ENCODE results near the gene PCNA.

The PCNA gene

DNA sequence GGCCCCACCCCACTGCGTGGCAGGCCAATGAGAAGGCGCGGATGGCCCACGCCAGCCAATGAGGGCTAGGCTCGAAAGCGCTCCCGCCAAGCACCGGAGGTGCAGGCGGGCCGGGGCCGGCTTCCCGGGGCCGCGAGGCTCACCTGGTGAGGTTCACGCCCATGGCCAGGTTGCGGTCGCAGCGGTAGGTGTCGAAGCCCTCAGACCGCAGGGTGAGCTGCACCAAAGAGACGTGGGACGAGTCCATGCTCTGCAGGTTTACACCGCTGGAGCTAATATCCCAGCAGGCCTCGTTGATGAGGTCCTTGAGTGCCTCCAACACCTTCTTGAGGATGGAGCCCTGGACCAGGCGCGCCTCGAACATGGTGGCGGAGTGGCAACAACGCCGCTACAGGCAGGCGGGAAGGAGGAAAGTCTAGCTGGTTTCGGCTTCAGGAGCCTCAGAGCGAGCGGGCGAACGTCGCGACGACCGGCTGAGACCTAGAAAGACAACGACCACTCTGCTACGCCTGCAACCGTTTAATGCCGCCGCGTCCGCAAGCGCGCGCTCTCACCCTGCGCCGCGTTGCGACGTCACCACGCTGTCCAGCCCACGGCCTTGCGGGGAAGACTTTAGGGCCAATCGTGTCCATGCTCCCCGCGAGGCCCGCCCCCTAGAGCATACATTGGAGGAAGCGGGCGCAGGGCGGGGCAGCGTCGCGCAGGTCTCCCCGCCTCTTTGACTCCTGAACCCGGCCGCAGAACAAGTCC, at the start of gene PCNA:
Gene PCNA (minus strand): TSS at position 524 of the 750 bp plus-strand sequence. CDS start 160 bp downstream, at position 364.
- peak; percentile 84 to 99 (median 92) for DNase-seq (ENCODE audit: low read depth in 4 of 4, low spot score in 1 of 4)

- no peak for DNase-seq (ENCODE audit: low read depth in 4 of 4, low spot score in 1 of 4)
Observed at GRCh38 chr20:5168651-5169396, 49.1 kb upstream of the PCNA start.

DNA sequence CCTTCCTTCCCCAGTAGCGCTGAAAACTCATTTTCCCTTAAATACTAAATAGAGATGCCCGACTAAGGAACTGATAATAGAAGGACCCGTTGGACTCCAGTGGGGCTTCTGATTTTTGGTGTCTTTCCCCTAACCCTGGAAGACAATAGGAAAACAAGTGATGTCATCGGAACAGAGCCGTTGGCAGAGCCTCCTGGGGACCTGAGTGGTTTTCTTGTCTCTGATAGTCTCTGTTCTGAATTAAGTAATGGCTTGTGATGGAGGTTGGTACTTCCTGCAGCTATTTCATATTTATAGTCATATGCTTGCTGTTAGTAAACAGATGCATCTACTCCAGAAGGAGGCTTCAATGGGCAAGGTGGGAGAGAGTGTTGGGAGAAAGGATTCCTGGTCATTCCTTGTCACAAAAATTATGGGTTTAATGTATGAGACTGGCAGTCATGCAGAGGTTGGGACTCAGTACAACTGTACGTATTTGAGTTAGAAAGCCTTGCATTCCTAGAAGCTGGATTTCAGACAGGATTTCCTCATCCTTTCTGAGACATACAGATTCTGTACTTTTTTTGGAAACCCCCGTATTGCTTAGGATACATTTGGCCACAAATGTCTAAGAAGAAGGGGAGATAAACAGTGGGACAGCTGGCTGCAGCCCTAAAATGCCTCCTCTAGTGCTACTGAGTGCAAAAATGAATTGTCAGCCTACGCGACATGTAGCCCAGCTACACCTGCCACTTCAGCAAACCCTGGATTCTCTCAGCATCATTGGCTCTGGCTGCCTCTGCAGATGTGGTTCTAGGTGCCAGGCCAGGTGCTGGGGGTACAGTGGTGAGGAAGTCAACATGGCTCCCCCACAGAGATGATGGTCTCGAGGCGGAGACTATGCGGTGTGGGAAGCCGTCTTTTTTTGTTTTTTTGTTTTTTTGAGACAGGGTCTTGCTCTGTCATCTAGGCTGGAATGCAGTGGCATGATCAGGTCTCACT, 45.2 kb upstream of the PCNA start:
- DNase-seq (ENCODE audit: low read depth in 4 of 4, low spot score in 1 of 4), result no peak

GRCh38 chr20:5161536-5162164, 41.9 kb upstream of the PCNA start:
- no peak for DNase-seq (ENCODE audit: low read depth in 4 of 4, low spot score in 1 of 4)

GRCh38 chr20:5160882-5161281, 41.1 kb upstream of the PCNA start:
- no peak for DNase-seq (ENCODE audit: low read depth in 4 of 4, low spot score in 1 of 4)

DNA sequence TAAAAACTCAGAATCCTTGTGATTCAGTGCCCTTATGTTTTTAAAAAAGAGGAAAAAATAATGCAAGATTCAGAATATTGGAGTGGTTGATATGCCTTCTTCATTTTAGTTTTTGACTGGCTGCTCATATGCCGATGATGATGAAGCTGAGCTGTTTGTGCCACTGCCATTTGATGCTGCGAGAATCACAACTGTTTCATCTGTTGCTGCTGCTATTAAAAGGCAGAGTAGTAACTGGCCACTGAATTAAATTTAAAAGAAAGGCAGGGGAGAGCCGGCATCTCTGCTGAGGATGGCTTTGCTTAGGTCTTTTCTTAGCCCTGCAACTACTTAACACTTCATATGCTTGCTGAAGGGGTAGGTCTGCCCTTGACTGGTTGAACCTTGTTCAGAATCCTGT, 40.2 kb upstream of the PCNA start:
- DNase-seq (ENCODE audit: low read depth in 4 of 4, low spot score in 1 of 4), result no peak

- no peak for DNase-seq (ENCODE audit: low read depth in 4 of 4, low spot score in 1 of 4)
Observed at GRCh38 chr20:5156675-5157448, 37.1 kb upstream of the PCNA start.

- no peak for DNase-seq (ENCODE audit: low read depth in 4 of 4, low spot score in 1 of 4)
Observed at GRCh38 chr20:5155404-5155803, 35.6 kb upstream of the PCNA start.

GRCh38 chr20:5154543-5154925, 34.8 kb upstream of the PCNA start:
- DNase-seq (ENCODE audit: low read depth in 4 of 4, low spot score in 1 of 4), result no peak

DNA sequence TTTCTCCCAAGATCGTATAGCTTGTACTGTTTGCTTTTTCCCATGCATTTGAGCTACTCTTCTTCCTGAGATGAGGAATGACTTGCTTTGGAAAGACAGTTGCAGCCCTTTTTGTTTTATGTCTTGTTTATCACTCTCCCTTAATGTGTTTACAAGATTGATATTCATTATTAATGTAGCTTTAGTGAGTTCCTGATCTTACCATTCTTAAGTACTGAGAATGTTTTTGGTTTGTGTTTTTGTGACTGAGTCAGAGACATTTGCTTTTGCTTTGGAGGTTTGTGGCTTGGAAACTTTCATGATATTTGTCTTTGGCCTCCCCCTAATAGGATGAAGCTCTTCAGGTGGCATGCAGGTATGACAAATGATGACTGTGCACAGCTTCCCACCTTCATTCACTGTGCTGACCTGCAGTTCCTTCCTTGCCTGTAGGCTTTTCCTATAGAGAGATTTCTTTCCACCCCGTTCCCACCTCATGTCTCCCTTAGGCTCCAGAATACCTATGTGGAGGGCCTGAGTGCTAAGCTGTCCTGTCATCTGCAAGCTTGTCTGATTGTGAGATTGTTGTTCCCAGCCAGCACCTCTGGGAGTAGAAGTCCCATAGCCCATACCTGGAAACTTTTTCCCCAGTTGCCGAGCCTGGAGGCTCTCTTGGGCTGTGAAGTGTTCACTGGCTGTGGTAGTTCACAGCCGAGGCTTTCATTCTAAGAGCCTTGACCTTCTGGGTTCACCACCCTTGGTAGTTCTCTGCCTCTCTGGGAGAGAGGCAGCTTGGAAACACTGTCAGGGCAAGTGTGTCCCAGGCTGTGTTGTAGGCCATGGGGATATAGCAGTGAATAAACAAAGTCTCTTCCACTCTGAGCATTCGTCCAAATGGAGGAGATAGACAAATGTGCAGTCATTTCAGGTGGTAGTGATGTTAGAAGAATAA, 34.1 kb upstream of the PCNA start:
- DNase-seq (ENCODE audit: low read depth in 4 of 4, low spot score in 1 of 4), result no peak

DNA sequence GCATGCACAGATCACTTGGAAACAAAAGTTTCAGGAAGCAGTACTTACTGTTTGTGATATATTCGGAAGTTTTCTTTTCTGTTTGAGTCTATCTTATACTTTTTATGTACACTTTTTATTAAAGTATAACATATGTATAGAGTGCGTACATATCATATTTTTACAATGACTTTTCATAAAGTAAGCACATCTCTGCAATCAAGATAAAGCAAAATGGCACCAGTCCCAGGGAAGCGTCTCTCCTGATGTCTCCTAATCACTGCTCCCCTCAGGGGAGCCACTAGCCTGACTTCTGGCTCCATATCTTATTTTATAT, 33.4 kb upstream of the PCNA start:
- no peak for DNase-seq (ENCODE audit: low read depth in 4 of 4, low spot score in 1 of 4)

DNA sequence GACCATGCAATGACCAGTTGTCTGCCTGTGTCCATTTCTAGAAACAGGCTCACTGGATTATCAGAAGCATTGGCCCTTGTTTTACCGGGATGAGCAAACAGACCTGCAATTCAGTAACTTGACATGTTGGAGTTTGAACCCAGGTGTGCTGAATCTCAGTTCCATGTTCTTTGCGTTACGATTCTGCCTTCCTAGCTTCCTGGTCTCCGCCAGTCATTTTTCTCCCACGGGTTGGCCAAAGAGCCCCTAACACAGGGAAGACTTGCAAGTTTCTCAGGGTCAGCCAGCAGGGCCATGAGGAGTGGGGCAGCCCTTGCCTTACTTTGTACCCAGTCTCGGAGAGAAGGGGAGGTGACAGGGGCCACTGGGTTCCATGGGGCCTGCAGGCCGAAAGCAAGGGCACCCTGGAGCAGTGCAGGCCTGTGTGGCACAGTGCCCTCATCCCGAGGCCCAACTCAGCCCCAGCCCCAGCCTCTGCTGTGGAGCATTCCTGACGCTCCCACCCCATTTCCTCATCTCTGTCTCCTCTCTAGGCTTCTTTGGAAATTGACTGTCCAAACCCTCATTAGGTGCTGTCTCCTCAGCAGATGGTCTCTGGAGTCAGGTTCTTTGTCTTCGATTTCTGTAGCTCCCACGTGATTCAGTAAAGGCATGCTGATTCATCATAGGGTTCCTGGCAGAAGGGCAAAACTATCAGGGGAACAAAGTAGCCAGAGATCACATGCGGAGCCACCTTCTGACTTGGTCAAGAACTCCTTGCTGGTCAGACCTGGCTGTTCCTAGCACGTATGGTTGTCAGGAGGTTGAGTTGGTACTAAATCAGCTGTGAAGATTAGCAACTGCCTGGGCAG, 30.7 kb upstream of the PCNA start:
- DNase-seq (ENCODE audit: low read depth in 4 of 4, low spot score in 1 of 4), result no peak

GRCh38 chr20:5149892-5150225, 30.1 kb upstream of the PCNA start:
- DNase-seq (ENCODE audit: low read depth in 4 of 4, low spot score in 1 of 4), result no peak

GRCh38 chr20:5148581-5148980, 28.8 kb upstream of the PCNA start:
- DNase-seq (ENCODE audit: low read depth in 4 of 4, low spot score in 1 of 4), result no peak

- no peak for DNase-seq (ENCODE audit: low read depth in 4 of 4, low spot score in 1 of 4)
Observed at GRCh38 chr20:5146871-5147592, 27.3 kb upstream of the PCNA start.

- DNase-seq (ENCODE audit: low read depth in 4 of 4, low spot score in 1 of 4), result no peak
Observed at GRCh38 chr20:5146099-5146668, 26.4 kb upstream of the PCNA start.

DNA sequence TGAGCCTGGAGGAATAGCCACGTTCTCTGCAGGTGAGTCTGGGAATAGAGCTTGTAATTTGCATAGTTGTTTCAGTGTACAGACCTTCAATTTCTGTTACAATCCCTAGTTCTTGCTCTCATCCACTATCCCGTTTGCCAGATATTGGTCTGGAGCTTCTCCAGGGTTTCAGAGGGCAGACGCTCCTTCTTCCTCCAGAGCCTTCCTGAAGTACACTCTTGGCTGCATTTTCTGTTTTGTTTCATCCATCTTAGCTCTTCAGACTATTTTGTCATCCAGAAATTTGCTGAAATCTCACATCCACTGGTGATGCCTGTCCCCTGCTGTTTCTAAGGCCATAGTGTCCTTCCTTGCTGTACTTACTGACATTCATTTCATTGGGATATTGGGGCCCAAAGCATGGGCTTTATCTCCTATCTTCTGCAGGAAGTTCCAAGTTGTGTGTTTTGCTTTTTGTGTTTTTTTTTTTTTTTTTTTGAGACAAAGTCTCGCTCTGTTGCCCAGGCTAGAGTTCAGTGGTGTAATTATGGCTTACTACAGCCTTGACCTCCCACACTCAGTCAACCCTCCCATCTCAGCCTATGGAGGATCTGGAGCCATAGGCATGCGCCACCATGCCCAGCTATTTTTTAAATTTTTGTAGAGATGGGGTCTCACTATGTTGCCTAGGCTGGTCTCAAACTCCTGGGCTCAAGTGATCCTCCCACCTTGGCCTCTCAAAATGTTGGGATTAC, 25.8 kb upstream of the PCNA start:
- no peak for DNase-seq (ENCODE audit: low read depth in 4 of 4, low spot score in 1 of 4)

Data from stimulated activated CD4-positive, alpha-beta T cell treated with anti-CD3 and anti-CD28 coated beads, Interleukin-1b, Interleukin-23, amount 100 ng/mL, for 24 hours (primary cell).